Ovary (tissue), 9 donors: Measurements from ENCODE around the gene MROH2A. TPM values are rescaled to one million over a fixed set of nuclear protein-coding genes. Genes with fewer than 3 reads are reported as not detected.

Experiments
- DNase-seq, 5 donors: peaks; one replicate each; pipeline ENCODE4 v3.0.0-alpha.2; 2019 to 2020
- H3K27ac ChIP-seq, 2 donors: fragments of 200-600 bp; one replicate each; pipeline versions ENCODE4 v1.5.1 to v1.8.0; 2019 to 2022
- H3K27me3 ChIP-seq: fragments of 200-600 bp; one replicate; pipeline ENCODE4 v1.8.0; 2022
- H3K36me3 ChIP-seq: fragments of 200-600 bp; sonication (generic); one replicate; pipeline ENCODE4 v1.5.1; 2019
- H3K4me1 ChIP-seq: one replicate; pipeline ENCODE4 v1.8.1; 2013; ENCODE audit warnings: mild to moderate bottlenecking, moderate library complexity; ENCODE audit not compliant: insufficient read depth
- H3K4me3 ChIP-seq: fragments of 200-600 bp; sonication (generic); one replicate; pipeline ENCODE4 v1.5.1; 2017
- H3K9me3 ChIP-seq, 2 donors: fragments of 200-600 bp in 1 of 2; sonication (generic) in 1 of 2; one replicate each; pipeline versions ENCODE4 v1.5.1 to v1.8.1; 2013 to 2019; ENCODE audit warnings: mild to moderate bottlenecking in 1 of 2, moderate library complexity in 1 of 2
- CTCF ChIP-seq, 3 donors: fragments of 450-650 bp in 2 of 3; fragments of 200-600 bp in 1 of 3; IDR thresholded peaks; one replicate each; pipeline versions ENCODE4 v1.5.1 to v1.8.0; 2016 to 2022; ENCODE audit warnings: antibody characterized with exemption in 3 of 3, mild to moderate bottlenecking in 1 of 3
- EP300 ChIP-seq: sonication (generic); formaldehyde crosslinking; IDR thresholded peaks from one replicate; pipeline ENCODE4 v1.6.1; 2017; ENCODE audit warnings: antibody characterized with exemption
- POLR2A ChIP-seq: fragments of 450-650 bp; IDR thresholded peaks from one replicate; pipeline ENCODE4 v1.6.1; 2017; ENCODE audit warnings: antibody characterized with exemption, mild to moderate bottlenecking, moderate library complexity
- WGBS, 3 donors: extraction: QIAGEN DNeasy Blood & Tissue Kit in 1 of 3; methylation state at CpG; one replicate each; pipeline versions ENCODE4 v1.1.5 to v1.1.7; 2013 to 2017; 5-methylcytosine and 5-hydroxymethylcytosine counted together
- intact Hi-C, 4 donors: fragments of 100-400 bp; cut with DNase I; formaldehyde crosslinking; loops; one replicate each; pipeline versions ENCODE4 v1.11.0 to v1.15.1; 2022 to 2023
- polyA plus RNA-seq, 2 donors: library from polyadenylated mRNA; stranded (reverse); fragments of 200-250 nt in 1 of 2; fragments of 350-450 nt in 1 of 2; fragmentation: Illumina TruSeq in 1 of 2; extraction: RNeasy Lipid Tissue Mini Kit (QIAGEN cat#74804) in 1 of 2; gene quantifications; one replicate each; pipeline ENCODE4 v1.2.3, GENCODE V29; 2013 to 2014
- total RNA-seq, 7 donors: library from RNA; depleted of rRNA in 2 of 7; stranded (reverse); fragments of >200 nt in 2 of 7; fragmentation: NEBNext Ultra II Directional in 3 of 7; extraction: Animal tissue kit (Norgen Biotek cat#: 25700) in 3 of 7; gene quantifications; one replicate each; pipeline versions ENCODE4 v1.1.0 to v1.2.4, GENCODE V29; 2016 to 2023
- donor health status: DM: no; HTN: no; CAD: no; lungs with moderate emphysema.
- donor health status: DM: no; HTN: no; CAD: no.
- donor health status: Bipolar disorder and iron deficiency.
- donor health status: DM: yes; HTN: yes; CAD: no.
- donor health status: DM: no; HTN: no; CAD: no.
- donor health status: DM: yes; HTN: yes; CAD: no.

MROH2A gene
- total and polyA plus RNA-seq, 9 donors, result not detected

- H3K27ac ChIP-seq, result no peak overlapping the region
- WGBS, 3 donors, result 59 to 73% (median 60%) methylated on average over 8 of the region's 8 CpGs
- no peak for DNase-seq
- H3K4me1 ChIP-seq, result no peaks in the 10 kb centered on the region
- intact Hi-C loops, result no loop called here
- H3K27me3 ChIP-seq, result no peaks in the 10 kb centered on the region
- no peaks in the 10 kb centered on the region for H3K36me3 ChIP-seq
- H3K9me3 ChIP-seq, result no peaks in the 10 kb centered on the region
- H3K4me3 ChIP-seq, result no peak overlapping the region
- TF ChIP-seq POLR2A (no peak), EP300 (no peak), CTCF (IDR thresholded peaks at IDR 0.05) (no peak)
Observed at GRCh38 chr2:233803994-233804393, 25.9 kb downstream of the MROH2A start.

DNA sequence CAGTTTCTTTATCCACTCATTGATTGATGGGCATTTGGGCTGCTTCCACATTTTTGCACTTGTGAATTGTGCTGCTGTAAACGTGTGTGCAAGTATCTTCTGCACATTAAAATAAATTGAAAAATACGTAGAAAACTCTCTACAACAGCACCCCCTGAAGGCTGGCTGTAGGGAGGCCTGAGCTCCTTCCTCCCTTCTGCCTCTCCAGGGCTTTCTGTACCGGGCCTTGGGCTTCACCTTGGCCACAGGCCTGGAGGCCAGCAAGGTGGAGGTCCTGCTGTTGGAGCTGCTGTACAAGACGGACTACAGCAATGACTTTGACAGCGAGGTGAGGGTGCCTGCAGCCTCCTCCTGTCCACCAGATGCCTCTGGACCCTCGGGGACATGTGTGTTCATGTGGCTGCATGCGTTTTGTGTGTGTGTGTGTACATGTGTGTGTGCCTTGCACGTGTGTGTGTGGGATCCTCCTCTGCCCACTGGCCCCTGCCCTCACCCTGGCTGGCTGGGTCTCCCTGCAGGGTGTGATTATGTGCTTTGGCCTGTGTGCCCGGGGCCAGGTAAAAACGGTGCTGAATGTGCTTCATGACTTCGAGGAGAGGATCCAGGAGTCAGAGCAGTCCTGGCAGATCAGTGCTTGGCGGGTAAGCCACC is 29.2 kb downstream of the MROH2A start:
- Histone ChIP-seq H3K4me3 (no peak overlapping the region), H3K27me3 (no peaks in the 10 kb centered on the region), H3K36me3 (no peaks in the 10 kb centered on the region), H3K27ac (no peak overlapping the region), H3K9me3 (no peaks in the 10 kb centered on the region), H3K4me1 (no peaks in the 10 kb centered on the region)
- 71 to 80% (median 73%) methylated on average over 12 of the region's 12 CpGs for WGBS, 3 donors
- DNase-seq, result peak in 2 of 5 donors; percentile 5 to 22
- TF ChIP-seq POLR2A (no peak), EP300 (no peak), CTCF (IDR thresholded peaks at IDR 0.05) (no peak)
- intact Hi-C loops, result no loop called here

- TF ChIP-seq POLR2A (no peak), EP300 (no peak), CTCF (IDR thresholded peaks at IDR 0.05) (no peak)
- no peaks in the 10 kb centered on the region for H3K9me3 ChIP-seq
- 61 to 76% (median 68%) methylated on average over 10 of the region's 10 CpGs for WGBS, 3 donors
- intact Hi-C loops, result no loop called here
- H3K4me1 ChIP-seq, result no peaks in the 10 kb centered on the region
- no peak overlapping the region for H3K27ac ChIP-seq
- no peak overlapping the region for H3K4me3 ChIP-seq
- DNase-seq, result peak in 1 of 5 donors; percentile 10
- H3K27me3 ChIP-seq, result no peaks in the 10 kb centered on the region
- H3K36me3 ChIP-seq, result no peaks in the 10 kb centered on the region
Observed at GRCh38 chr2:233807966-233808935, 30.1 kb downstream of the MROH2A start.

DNA sequence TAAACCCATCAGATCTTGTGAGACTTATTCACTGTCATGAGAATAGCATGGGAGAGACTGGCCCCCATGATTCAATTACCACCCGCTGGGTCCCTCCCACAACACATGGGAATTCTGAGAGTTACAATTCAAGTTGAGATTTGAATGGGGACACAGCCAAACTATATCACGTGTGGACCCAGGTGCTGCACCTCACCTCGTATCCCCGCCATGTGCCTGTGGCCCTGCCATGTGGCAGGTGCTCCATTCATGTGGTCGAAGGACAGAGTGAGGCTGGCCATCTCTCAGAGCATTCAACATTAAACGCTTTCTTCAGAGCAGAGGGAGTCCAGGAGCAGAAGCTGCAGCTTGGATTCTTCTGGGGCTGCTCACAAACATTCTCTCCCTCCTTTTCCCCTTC is 32.3 kb downstream of the MROH2A start:
- no peak overlapping the region for H3K4me3 ChIP-seq
- DNase-seq, result no peak
- no peaks in the 10 kb centered on the region for H3K9me3 ChIP-seq
- H3K36me3 ChIP-seq, result no peaks in the 10 kb centered on the region
- intact Hi-C loops, result no loop called here
- WGBS, 3 donors, result 77 to 85% (median 80%) methylated on average over 6 of the region's 6 CpGs
- no peak overlapping the region for H3K27ac ChIP-seq
- no peaks in the 10 kb centered on the region for H3K27me3 ChIP-seq
- TF ChIP-seq POLR2A (no peak), CTCF (IDR thresholded peaks at IDR 0.05) (no peak), EP300 (no peak)
- no peaks in the 10 kb centered on the region for H3K4me1 ChIP-seq
